H1 (cell line): ENCODE data around the gene DDC. TPM values are rescaled to one million over a fixed set of nuclear protein-coding genes. Genes with fewer than 3 reads are reported as not detected.

Experiments used
- EZH2 ChIP-seq: fragments of 200-600 bp; sonication (generic); IDR thresholded peaks from 2 replicates; pipeline ENCODE4 v1.7.1; 2012; ENCODE audit warnings: low read depth, mild to moderate bottlenecking, moderate library complexity, low read length, inconsistent platforms; ENCODE audit not compliant: severe bottlenecking
- KDM5A ChIP-seq: fragments of 200-600 bp; IDR thresholded peaks from 2 replicates; pipeline ENCODE4 v1.7.1; 2012; ENCODE audit warnings: mild to moderate bottlenecking, low read length, inconsistent platforms, mixed read lengths
- USF2 ChIP-seq: IDR thresholded peaks from 2 replicates; pipeline ENCODE4 v1.6.1; 2011; ENCODE audit warnings: low read length, improper control_type of control experiment
- polyA plus RNA-seq, 7 experiments: library from polyadenylated mRNA; depleted of rRNA in 3 of 7; stranded (reverse) in 5 of 7; unstranded in 2 of 7; fragments of >200 nt in 5 of 7; fragments of 200-250 nt in 2 of 7; gene quantifications; 1 replicate in 5 of 7; 2 replicates in 1 of 7; 4 replicates in 1 of 7; pipeline versions ENCODE4 v1.2.1 to v1.2.3, GENCODE V29; 2011 to 2013; ENCODE audit warnings: missing spikeins in 2 of 7, mixed read lengths in 2 of 7
- total RNA-seq: library from RNA; stranded (reverse); fragmentation: NEBNext Ultra II Directional; extraction: Animal tissue kit (Norgen Biotek cat#: 25700); gene quantifications from 2 replicates; pipeline ENCODE4 v1.2.1, GENCODE V29; 2021

Gene DDC
- total and polyA plus RNA-seq, 2 of the 8 experiments (the other 6 are each of a cell fraction or from before 2014, with no cell fraction given) = 0.05 TPM; not detected in 1

- TF ChIP-seq EZH2 = no peak
- TF ChIP-seq USF2 = no peak
- TF ChIP-seq KDM5A = no peak
These were observed 67.2 kb downstream of the DDC start (continued) for GRCh38 chr7:50497968-50498367.
